ENCODE results near the gene IFI27L1.

Gene IFI27L1

DNA sequence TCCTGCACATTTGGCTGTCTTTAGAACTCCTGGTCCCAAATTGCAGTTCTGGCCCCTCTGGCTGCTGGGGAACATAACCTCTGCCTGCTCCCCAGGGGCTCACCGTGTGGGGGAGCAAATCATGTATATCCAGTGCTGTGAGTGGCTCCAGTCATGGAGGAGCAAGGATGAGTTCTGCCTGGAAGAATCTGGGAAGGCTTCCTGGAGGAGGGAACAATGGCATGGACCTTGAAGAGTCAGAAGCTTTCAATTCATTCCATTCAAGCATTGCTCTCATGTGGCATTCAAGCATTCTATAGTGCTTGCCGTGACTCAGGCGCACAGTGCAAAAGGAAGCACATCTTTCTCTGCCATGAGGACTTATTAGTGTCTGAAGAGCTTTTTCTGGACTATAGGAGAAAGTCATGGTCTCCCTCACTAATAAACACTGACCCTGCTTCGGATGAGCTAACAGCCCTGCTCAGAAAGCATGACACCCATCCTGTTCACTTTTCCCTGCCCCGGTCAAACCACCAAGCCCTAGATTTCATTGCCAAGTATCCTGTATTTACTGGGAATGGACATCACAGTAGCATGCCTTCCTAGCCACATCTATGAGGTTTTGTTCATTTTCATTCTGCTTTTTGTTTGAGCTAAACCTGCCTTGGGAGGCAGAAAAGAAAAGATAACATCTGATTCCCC, 32.9 kb downstream of the IFI27L1 start:
- DNase-seq (ENCODE audit: low read depth, low spot score), result peak; percentile 67

DNA sequence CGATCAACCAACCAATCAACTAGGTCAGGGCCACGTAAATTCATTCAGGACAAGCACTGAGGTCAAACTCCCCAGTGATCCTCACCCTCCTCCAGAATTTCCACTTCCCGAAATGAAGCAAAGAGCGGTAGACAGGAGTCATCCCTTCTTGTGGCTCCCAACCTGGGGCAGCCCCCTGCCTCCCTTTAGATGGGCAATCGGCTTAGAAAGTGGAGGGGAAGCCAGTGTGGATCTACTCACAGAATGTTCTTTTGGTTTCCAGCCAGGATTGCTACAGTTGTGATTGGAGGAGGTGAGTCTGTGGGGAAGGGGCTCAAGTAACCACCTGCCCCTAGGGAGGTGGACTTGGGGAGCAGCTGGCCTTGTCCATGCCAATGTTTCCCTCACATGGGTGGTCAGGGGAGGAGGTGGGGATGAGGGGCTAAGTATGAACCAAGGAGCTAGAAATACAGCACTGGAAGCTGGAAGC, 33.5 kb downstream of the IFI27L1 start:
- DNase-seq (ENCODE audit: low read depth, low spot score), result no peak

DNA sequence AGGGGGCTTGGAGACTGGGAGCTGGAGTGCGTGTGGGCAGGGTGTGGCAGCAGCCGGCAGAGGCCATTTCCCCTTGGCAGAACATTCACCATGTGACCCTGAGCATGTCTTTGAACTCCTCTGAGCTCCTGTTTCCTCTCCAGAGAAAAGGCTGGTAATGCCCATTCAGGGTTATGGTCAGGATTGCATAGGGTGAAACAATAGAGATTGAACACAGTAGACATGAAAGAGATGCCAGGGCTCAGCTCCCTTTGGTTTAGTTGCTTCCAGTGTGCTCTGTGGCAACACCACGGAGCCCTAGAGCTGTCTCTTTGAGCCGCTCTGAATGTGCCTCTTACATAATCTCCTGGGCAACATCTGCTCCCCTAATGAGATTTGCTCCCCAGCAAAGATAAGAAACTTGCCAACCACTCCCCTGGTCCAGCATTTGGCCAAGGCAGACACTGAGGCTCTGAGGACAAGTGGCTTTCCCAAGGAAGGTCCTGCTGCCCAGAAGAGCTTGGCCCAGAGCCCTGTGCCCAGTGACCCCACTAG, 34.0 kb downstream of the IFI27L1 start:
- DNase-seq (ENCODE audit: low read depth, low spot score), result peak; percentile 29

DNA sequence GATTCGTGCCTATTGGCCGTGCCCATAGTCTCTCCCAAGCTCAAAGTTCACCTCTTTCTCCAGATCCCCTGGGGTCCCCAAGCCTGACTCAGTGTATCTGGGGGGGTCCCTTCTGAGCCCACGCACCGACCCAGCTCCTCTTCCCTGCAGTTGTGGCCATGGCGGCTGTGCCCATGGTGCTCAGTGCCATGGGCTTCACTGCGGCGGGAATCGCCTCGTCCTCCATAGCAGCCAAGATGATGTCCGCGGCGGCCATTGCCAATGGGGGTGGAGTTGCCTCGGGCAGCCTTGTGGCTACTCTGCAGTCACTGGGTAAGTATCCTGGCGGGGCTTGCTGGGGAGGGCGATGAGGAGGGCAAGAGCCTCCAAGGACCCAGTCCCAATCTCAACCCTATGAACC, 34.5 kb downstream of the IFI27L1 start:
- no peak for DNase-seq (ENCODE audit: low read depth, low spot score)

DNA sequence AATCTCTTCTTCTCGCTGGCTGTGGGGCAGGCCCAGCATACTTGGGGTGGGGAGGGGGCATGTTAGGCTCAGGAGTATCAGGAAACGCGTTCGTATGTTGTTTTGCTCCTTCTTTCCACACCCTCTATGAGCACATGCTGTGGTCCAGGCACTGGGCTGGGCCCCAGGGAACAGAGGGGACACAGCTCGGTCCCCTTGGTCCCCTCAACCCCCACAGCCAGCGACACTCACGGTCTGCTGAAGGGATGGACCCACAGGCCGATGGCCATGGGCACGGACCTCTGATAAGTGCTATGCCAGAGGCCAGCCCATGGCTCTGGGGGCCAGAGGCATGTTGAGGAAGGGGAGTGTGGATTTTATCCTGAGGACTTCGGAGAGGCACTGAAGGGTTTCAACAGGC, 35.6 kb downstream of the IFI27L1 start:
- DNase-seq (ENCODE audit: low read depth, low spot score), result no peak

DNA sequence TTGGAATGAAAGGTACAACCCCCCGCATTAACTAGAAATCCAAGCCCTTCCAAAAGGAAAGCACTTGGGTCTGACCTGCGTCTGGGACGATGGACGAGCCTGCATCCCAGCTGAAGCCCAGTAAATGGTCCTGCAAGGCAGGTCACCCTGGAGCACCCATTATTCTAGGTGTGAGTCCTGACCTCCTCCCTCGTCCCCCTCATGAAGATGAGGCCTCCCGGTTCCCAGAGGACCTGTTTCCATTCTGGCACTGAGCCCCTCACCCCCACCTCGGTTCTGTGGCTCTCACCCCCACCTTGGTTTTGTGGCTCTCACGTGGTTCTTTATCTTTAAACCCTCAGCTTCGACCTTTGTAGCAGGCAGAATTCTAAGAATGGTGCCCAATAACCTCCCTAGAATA, 36.7 kb downstream of the IFI27L1 start:
- DNase-seq (ENCODE audit: low read depth, low spot score), result no peak

DNA sequence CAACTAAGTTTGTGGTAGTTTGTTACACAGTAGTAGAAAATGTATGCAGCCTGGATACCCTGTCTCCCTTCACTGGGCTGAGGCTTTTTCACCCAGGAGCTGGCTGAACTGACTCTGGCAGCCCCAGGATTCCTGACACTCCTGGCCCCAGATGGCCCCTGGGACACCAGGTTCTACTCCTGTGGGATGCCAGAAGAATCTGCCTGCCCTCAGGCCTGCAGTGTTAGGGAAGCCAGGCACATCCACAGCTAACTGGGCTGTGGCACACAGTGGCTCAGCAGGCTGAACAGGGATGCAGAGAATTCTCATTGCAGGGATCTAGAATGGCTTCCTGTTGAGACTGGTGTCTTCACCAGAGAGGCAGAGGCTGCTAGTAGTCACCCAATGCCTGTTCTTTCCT, 38.0 kb downstream of the IFI27L1 start:
- DNase-seq (ENCODE audit: low read depth, low spot score), result no peak

DNA sequence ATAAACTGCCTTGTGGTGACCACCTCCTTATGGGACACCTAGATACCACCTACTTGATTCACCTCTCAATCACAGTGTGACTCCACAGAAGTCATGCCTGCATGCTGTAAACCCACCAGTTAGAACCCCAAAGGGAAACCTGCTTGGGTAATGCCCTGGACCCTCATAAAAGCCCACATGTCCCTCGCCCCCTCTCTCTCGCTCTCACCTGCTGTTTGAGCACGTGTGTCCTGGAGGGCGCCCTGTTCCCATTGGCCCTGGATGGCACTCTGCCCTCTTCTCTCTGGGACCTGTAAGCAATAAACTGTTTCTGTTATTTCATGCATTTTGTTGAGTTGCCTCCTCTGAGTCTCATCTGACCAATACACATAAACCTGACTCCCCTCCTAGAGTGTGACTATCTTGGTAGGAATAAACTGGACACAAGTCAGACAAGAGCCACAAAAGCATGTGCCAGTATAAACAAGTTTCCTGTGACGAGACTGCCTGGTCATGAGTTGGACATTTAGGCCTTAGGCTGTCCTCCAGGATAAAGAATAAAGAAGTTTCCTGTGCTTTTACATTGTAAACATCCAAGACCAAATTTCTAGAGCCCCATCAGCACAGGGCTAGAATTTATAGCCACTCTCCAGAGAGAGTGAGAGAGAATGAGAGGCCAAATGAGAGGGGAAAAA, 39.7 kb downstream of the IFI27L1 start:
- DNase-seq (ENCODE audit: low read depth, low spot score), result peak; percentile 70

DNA sequence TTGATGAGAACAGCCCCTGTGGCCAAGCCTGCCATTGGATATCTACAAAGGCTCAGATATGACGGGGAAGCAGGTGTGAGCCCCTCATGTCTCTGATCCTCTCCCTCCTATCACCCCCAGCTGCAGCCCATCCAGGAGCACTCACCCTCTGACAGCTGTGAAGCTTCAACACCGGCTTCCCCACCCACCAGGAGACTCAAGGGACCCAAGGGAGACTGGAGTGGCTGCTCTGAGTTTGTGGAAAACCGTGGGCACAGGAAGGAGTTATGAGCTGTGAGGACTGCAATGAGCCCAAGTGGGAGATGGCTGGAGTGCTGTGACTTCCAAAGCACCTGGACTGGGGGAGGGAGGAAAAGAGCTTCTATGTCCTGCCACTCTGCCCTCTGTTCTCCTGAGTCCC, 40.4 kb downstream of the IFI27L1 start:
- no peak for DNase-seq (ENCODE audit: low read depth, low spot score)

DNA sequence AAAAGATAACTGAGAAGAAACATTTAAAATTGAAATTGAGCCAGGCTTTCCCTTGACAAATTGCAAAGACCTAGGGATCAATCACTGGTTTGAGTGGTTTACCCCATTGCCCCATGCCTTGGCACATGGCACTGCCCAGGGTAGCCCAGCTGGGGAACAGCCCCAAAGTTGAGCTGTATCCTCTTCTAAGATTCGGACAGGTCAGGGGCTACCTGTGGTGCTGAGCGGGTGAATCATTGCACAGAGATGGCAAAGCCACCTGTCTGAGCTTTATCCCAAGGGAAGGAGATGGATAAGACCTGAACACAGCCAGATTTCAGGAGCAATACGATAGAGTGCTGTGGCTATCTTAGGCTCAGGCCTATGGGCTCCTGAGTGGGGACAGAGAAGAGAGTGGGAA, 41.3 kb downstream of the IFI27L1 start:
- no peak for DNase-seq (ENCODE audit: low read depth, low spot score)

DNA sequence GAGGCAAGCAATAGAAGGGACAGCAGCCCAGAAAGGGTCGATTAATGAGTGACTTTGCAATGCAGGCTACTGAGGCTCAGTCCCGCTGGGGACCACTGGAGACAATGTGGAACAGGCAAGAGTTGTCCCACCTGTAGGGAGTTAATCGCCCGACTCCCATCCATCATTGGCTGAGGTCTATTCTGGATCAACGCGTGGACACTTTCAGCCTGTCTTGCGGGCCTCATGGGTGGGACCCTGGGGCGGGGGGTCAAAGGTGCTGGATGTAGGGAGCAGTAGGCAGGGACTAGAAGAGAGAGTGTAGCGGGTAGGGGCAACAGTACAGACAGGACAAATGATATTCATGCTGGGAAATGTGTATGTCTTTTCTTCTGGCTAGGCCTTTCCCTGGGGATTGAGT, 42.2 kb downstream of the IFI27L1 start:
- DNase-seq (ENCODE audit: low read depth, low spot score), result no peak

DNA sequence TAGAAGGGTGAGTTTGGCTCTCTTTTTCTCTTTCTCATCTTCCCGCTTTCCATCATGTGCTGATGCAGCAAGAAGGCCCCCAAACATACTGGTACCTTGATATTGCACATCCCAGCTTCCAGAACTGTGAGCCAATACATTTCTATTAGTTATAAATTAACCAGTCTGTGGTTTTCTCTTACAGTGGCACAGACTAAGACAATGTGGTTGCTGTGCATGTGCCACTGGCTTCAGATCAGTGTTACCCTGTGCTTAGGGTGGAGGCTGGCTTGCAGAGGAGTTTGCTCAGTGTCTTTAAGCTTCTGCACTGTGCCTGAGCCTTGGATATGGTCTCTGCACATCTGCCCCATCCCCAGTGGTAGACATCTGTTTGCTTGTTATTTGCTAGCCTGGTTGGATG, 42.8 kb downstream of the IFI27L1 start:
- DNase-seq (ENCODE audit: low read depth, low spot score), result no peak

DNA sequence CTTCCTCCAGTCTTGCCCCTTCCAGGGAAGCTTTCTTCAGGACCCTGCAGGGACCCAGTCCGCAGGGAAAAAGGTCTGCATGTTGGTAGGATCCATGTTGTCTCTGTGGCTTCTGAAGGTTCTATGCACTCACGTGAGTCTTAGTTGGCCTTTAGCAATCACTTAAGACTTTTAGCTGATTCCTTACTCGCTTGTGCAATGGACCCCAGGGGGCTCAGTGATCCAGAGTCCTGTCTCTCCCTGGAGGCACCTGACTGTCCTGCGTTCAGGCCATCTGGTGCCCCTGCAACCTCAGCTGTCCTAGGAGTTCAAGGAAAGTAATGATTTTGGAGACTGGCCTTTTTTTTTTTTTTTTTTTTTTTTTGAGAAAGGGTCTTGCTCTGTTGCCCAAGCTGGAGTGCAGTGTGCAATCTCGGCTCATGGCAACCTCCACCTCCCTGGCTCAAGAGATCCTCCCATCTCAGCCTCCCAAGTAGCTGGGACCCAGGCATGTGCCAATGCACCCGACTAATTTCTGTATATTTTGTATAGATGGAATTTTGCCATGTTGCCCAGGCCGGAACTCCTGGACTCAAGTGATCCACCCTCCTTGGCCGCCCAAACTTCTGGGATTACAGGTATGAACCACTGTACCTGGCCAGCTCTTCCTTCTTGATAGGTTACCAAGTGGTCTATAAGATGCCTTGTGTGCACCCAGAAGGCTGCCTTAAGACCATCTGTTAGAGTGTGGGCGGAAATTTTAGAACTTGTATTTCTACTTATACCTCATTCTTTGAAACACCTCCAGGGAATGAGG, 43.7 kb downstream of the IFI27L1 start:
- DNase-seq (ENCODE audit: low read depth, low spot score), result no peak

DNA sequence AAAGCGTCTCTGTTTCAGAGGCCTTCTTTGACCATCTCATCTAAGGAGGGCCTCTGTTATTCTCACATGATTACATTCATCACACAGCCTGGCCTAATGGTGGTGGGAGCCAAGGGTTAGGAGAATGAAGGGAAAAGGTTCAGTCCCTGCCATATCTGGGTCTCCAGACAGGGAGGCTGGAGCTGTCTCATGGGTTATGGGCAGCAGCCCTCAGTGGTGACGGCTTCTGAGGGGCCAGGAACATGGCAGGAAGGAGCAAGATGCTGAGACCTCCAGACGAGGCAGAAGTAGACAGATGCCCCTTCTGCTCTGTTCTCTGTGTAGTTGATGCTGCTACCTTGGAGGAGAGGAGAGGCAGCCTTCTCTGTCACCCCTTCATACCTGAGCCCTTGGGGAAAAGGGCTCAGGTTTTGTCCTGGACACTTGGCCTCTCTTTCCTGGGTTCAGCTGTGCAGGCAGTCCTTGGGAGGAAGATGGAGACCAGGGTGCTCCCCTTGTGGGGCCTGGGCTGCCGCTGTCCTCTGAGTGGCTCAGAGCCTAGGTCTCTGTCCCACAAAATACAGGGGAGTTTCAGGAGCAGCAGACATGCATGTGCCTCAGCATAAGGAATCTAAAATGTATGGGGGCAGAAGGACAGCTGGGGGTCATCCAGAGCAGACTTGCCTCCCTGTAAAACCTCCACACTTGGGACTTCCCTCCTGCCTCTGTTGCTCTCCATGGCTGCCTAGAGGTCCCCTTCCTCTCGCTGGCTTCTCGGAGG, 44.7 kb downstream of the IFI27L1 start:
- no peak for DNase-seq (ENCODE audit: low read depth, low spot score)

DNA sequence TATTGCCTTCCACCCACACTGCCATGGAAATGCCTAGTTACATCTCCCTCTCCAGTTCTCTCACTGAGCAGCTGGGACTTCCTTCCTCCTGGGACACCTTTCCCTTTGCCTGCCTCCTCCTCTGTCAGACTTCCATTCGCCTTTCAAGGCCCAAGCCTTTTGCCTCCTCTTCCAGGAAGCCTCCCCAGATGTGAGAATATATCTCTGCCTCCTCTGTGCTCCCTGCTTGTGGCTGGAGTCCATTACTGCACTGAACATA, 45.2 kb downstream of the IFI27L1 start:
- no peak for DNase-seq (ENCODE audit: low read depth, low spot score)

DNA sequence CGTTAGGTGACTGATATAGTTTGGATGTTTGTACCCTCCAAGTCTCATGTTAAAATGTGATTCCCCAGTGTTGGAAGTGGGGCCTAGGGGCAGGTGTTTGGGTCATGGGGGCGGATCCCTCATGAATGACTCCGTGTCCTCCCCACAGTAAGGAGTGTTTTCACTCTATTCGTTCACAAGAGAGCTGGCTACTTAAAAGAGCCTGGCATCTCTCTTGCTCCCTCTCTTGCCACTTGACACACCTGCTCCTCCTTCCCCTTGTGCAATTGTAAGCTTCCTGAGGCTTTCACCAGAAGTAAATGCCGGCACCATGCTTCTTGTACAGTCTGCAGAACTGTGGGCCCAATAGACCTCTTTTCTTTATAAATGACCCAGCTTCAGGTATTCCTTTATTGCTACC, 45.7 kb downstream of the IFI27L1 start:
- DNase-seq (ENCODE audit: low read depth, low spot score), result no peak

DNA sequence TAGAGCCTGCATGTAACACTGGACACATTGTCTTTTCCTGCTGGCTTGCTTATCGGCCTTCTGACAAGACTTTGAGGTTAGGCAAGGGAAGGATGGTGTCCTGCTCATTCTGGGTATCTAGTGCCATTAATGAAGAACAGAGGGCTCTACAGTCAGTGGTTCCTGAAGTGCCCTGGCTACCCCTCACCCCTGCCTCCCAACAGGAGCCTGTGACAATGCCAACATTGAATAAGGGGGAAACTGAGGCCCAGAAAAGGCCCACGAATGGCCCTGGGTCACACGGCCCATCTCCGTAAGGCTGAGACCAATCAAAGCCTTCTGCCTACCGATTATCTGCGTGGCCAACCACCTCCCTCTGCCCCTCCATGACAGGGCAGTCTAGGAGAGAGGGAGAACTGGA, 46.2 kb downstream of the IFI27L1 start:
- no peak for DNase-seq (ENCODE audit: low read depth, low spot score)

DNA sequence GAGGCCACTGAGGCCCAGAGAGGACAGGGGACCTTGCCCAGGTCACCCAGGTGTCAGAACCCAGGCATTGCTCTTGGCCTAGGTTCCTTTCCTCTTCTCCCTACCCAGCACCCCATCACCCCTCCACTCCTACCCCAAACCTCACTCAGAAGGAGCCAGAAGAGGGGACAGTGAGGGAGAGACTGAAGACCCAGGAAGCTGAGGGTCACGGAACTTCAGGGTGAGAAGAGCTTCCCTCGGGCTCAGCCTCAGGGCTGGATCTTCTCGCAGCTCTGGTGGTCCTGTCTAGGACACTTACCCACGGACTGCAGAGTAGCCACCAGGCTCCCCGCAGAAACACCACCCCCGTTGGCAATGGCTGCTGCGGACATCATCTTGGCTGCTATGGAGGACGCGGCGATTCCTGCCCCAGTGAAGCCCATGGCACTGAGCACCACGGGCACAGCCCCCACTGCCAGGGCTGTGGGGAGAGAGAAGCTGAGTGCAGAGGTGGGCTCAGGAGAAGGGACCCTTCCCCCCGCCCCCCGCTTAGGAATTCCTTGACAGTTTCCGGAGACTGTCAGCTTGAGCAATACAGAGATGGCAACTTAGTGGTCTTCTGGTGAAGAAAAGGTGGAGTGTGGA, 47.2 kb downstream of the IFI27L1 start:
- no peak for DNase-seq (ENCODE audit: low read depth, low spot score)

DNA sequence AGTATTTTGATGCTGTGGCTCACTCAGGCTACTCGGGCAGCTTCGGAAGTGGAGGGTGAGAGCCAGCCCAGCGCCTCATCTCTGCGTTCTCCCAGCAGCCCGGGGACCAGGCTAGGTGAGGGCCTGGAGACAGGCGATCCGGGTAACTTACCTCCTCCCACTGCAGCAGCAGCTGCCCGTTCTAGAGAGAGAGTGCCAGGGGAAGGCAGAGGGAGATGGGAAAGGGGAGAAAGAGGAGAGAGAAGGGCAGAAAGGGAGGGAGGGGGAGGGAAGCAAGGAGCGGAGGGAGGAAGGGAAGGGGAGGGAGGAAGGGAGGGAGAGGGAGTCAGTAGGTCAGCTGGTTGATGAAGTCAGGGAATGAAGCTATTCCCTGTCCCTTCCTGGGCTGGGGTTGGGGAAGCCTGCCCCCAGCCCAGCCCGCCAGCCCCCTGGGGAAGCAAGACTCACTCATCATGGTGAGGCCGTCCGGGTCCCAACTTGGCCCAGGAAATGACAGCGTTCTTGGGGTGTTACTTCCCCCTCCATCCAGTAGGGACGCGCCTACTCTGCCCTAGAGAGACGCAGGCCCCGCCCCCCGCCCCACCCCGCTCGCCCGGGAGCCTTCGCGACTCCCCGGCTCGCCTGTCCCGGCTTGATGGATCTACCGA, 48.1 kb downstream of the IFI27L1 start, which contains the start of gene IFI27L2:
Gene IFI27L2 (minus strand): TSS at position 494 of the 647 bp plus-strand sequence. CDS start 40 bp downstream, at position 454.
- DNase-seq (ENCODE audit: low read depth, low spot score), result peak; percentile 92

DNA sequence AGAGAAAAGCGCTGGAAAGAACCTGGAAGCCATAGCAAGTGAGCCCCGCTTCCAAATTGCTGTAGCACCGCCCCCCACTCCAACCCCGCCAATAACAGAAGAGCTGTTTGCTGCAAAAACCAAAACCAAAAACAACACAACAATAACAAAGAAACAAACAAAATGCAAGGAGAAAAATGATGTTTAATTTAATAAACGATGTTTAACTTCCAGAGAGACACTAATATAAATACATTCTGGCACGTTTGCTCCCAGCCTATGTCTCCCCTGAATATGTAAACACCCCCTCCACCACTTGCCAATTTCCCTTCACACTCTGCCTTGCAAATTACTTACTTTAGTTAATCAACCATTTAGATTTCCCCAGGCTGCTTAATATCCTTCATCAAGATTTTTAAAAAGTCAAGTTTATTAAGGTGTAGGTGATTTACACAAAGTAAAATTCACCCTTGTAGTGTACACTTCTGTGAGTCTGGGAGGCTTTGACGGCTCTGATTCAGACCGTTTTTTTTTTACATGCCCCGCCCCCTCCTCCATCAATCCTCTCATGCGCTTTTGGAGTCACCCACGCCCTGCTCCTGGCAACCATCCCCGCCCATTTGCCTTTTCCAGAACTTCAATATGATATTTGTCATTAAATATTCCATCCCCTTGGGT, 48.8 kb downstream of the IFI27L1 start:
- peak; percentile 66 for DNase-seq (ENCODE audit: low read depth, low spot score)

All from astrocyte of the hippocampus (primary cell).